Measurements from ENCODE around the gene PSKH1.

DNA sequence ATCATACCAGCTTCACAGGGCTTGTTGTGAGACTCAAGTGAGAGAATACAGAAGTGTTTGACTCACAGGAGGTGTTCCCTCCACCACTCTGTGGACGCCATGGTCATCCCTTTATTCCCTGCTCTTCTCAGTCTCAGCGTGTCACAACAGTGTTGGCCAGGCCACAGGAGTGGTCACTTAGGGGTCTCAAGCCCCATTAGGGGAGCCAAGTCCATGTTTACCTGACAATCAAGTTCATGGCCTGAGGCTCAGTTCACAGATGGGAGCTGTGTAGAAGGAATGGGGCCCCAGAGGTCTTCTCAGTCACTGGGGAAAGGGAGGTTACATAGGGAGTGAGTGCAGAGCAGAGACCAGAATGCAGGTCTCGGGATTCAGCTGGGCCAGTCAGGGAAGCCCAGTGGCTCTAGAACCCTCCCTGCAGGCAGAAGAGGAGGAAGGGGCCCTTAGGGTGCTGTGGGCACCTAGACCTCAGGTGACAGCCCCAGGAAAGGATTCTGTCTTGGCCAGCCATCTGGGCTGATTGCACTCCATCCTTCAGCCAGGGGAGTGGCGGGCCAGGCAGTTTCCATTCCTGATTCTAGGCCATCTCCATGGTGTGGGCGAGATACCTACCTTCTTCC, 36.0 kb upstream of the PSKH1 start:
- TF ChIP-seq, protein P1, sequence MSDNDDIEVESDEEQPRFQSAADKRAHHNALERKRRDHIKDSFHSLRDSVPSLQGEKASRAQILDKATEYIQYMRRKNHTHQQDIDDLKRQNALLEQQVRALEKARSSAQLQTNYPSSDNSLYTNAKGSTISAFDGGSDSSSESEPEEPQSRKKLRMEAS (IDR thresholded peaks at IDR 0.05): no peak
- TF ChIP-seq YY1 (IDR thresholded peaks at IDR 0.05; ENCODE audit: low read depth): no peak
- no peak for TF ChIP-seq EP300 (IDR thresholded peaks at IDR 0.05; ENCODE audit: borderline replicate concordance)
- TF ChIP-seq NFIC (IDR thresholded peaks at IDR 0.05): no peak
- TF ChIP-seq, protein P2, sequence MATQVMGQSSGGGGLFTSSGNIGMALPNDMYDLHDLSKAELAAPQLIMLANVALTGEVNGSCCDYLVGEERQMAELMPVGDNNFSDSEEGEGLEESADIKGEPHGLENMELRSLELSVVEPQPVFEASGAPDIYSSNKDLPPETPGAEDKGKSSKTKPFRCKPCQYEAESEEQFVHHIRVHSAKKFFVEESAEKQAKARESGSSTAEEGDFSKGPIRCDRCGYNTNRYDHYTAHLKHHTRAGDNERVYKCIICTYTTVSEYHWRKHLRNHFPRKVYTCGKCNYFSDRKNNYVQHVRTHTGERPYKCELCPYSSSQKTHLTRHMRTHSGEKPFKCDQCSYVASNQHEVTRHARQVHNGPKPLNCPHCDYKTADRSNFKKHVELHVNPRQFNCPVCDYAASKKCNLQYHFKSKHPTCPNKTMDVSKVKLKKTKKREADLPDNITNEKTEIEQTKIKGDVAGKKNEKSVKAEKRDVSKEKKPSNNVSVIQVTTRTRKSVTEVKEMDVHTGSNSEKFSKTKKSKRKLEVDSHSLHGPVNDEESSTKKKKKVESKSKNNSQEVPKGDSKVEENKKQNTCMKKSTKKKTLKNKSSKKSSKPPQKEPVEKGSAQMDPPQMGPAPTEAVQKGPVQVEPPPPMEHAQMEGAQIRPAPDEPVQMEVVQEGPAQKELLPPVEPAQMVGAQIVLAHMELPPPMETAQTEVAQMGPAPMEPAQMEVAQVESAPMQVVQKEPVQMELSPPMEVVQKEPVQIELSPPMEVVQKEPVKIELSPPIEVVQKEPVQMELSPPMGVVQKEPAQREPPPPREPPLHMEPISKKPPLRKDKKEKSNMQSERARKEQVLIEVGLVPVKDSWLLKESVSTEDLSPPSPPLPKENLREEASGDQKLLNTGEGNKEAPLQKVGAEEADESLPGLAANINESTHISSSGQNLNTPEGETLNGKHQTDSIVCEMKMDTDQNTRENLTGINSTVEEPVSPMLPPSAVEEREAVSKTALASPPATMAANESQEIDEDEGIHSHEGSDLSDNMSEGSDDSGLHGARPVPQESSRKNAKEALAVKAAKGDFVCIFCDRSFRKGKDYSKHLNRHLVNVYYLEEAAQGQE (IDR thresholded peaks at IDR 0.05; ENCODE audit: low read depth): no peak
- no peak for TF ChIP-seq TAF1 (IDR thresholded peaks at IDR 0.05; ENCODE audit: low read depth)
- TF ChIP-seq RAD21 (IDR thresholded peaks at IDR 0.05; ENCODE audit: low read depth): no peak

All from Ishikawa (cell line).